RWPE1 (cell line): ENCODE data around the gene CLASRP.

Source experiments
- CTCF ChIA-PET: fragments of 350-600 bp; sonication (Branson Sonifier 250); formaldehyde crosslinking; extraction: SDS; loops from one replicate; lab custom pipeline; 2021; lab: Yijun Ruan, JAX
- POLR2A ChIA-PET: fragments of 400-600 bp; formaldehyde crosslinking; extraction: SDS; loops from one replicate; lab custom pipeline; 2020; ENCODE audit warnings: antibody characterized with exemption; ENCODE audit not compliant: low non-redundant PET; lab: Yijun Ruan, JAX
- DNase-seq: peaks from one replicate; pipeline ENCODE4 v3.0.0; 2012; ENCODE audit warnings: low spot score
- H3K27ac ChIP-seq: fragments of 450-650 bp; 2 replicates; pipeline ENCODE4 v1.5.1; 2017
- CTCF ChIP-seq: fragments of 450-650 bp; conservative IDR thresholded peaks from 2 replicates; pipeline ENCODE4 v1.5.1; 2017; ENCODE audit warnings: low read depth, mild to moderate bottlenecking

Gene CLASRP

GRCh38 chr19:45071969-45072790 is 33.3 kb downstream of the CLASRP start:
- H3K27ac ChIP-seq = peak overlapping the region; percentile 90
- no peak for TF ChIP-seq CTCF
- no peak for DNase-seq
- POLR2A ChIA-PET = no interaction called here
- CTCF ChIA-PET = interaction anchor here (0.6 to 0.7 kb wide), 3 partner anchors 13 to 465 kb away, joined by 3 to 4 read pairs (median 3); no protein-coding TSS in a partner anchor

- H3K27ac ChIP-seq = peak overlapping the region; percentile 90
- TF ChIP-seq CTCF = no peak
- no peak for DNase-seq
- CTCF ChIA-PET = no interaction called here
- POLR2A ChIA-PET = interaction anchor here (0.5 kb wide), 1 partner anchor 106 kb away, joined by 3 read pairs; no protein-coding TSS in a partner anchor
Measured at GRCh38 chr19:45074744-45075300, 36.0 kb downstream of the CLASRP start.

- peak; percentile 89 for DNase-seq
- POLR2A ChIA-PET = interaction anchor here (0.5 kb wide), 1 partner anchor 105 kb away, joined by 3 read pairs; no protein-coding TSS in a partner anchor
- TF ChIP-seq CTCF = no peak
- peak overlapping the region; percentile 90 for H3K27ac ChIP-seq
- CTCF ChIA-PET = interaction anchor here (0.6 kb wide), 1 partner anchor 14 kb away, joined by 4 read pairs; no protein-coding TSS in a partner anchor
Measured at GRCh38 chr19:45075301-45076028, 36.6 kb downstream of the CLASRP start.

GRCh38 chr19:45076029-45076850 is 37.4 kb downstream of the CLASRP start, which contains the start of gene ZNF296:
Gene ZNF296 (minus strand): TSS chr19:45076478. CDS start chr19:45076373, 105 bp downstream.
- no peak for TF ChIP-seq CTCF
- POLR2A ChIA-PET = no interaction called here
- H3K27ac ChIP-seq = peak within 1 kb of the TSS; percentile 90
- CTCF ChIA-PET = interaction anchor here (0.6 kb wide), 1 partner anchor 13 kb away, joined by 4 read pairs; no protein-coding TSS in a partner anchor
- peak; percentile 84 for DNase-seq

- TF ChIP-seq CTCF = no peak
- ChIA-PET CTCF (no interaction called here), POLR2A (no interaction called here)
- no peak for DNase-seq
- H3K27ac ChIP-seq = peak overlapping the region; percentile 90
Measured at GRCh38 chr19:45076851-45077730, 38.2 kb downstream of the CLASRP start.
